Central memory CD8-positive, alpha-beta T cell (primary cell): Measurements from ENCODE around the gene CELF4.

Source experiments
- ATAC-seq: fragments of 150-1000 bp; cut with Tn5 transposase; replicated peaks from 2 replicates; pipeline ENCODE4 v1.10.0; 2022; ENCODE audit warnings: mild to moderate bottlenecking, moderate FRiP score, moderate number of reproducible peaks; ENCODE audit not compliant: poor library complexity, severe bottlenecking; ENCODE audit errors: extremely low read depth
- DNase-seq, 2 donors: peaks; one replicate each; pipeline ENCODE4 v3.0.0; 2021; ENCODE audit warnings: low spot score in 2 of 2
- H3K27ac Mint-ChIP-seq: one replicate; pipeline ENCODE4 v1.8.0; 2022; ENCODE audit warnings: low read depth, mild to moderate bottlenecking, moderate library complexity, mixed read lengths
- H3K27me3 Mint-ChIP-seq: one replicate; pipeline ENCODE4 v1.8.0; 2022; ENCODE audit warnings: mixed read lengths
- H3K36me3 Mint-ChIP-seq: one replicate; pipeline ENCODE4 v1.8.0; 2022; ENCODE audit warnings: mild to moderate bottlenecking, moderate library complexity, mixed read lengths; ENCODE audit not compliant: insufficient read depth
- H3K4me1 Mint-ChIP-seq: one replicate; pipeline ENCODE4 v1.8.0; 2022; ENCODE audit warnings: mixed read lengths
- H3K4me3 Mint-ChIP-seq: one replicate; pipeline ENCODE4 v1.8.0; 2022; ENCODE audit warnings: mild to moderate bottlenecking, moderate library complexity, mixed read lengths
- H3K9me3 Mint-ChIP-seq: one replicate; pipeline ENCODE4 v1.8.0; 2022; ENCODE audit warnings: mixed read lengths

CELF4 gene

GRCh38 chr18:37316468-37316867 is 249.1 kb downstream of the CELF4 start:
- peaks cover 11% of the 10 kb centered on the region for H3K27me3 Mint-ChIP-seq
- no peaks in the 10 kb centered on the region for H3K4me1 Mint-ChIP-seq
- ATAC-seq: no peak

GRCh38 chr18:37315935-37316334 is 249.7 kb downstream of the CELF4 start:
- H3K4me3 Mint-ChIP-seq: no peak overlapping the region
- DNase-seq: no peak
- peaks cover 6% of the 10 kb centered on the region for H3K27me3 Mint-ChIP-seq
- no peaks in the 10 kb centered on the region for H3K9me3 Mint-ChIP-seq
- no peaks in the 10 kb centered on the region for H3K4me1 Mint-ChIP-seq
- no peak for ATAC-seq
- H3K36me3 Mint-ChIP-seq: no peaks in the 10 kb centered on the region
- H3K27ac Mint-ChIP-seq: no peak overlapping the region

More at GRCh38 chr18:37316468-37316867, 249.1 kb downstream of the CELF4 start:
- Mint-ChIP-seq H3K4me3 (no peak overlapping the region), H3K36me3 (no peaks in the 10 kb centered on the region), H3K27ac (no peak overlapping the region), H3K9me3 (no peaks in the 10 kb centered on the region)
- no peak for DNase-seq

- no peak overlapping the region for H3K27ac Mint-ChIP-seq
- H3K4me3 Mint-ChIP-seq: no peak overlapping the region
- DNase-seq (no peak), ATAC-seq (no peak)
- no peaks in the 10 kb centered on the region for H3K27me3 Mint-ChIP-seq
- H3K36me3 Mint-ChIP-seq: no peaks in the 10 kb centered on the region
- no peaks in the 10 kb centered on the region for H3K9me3 Mint-ChIP-seq
- no peaks in the 10 kb centered on the region for H3K4me1 Mint-ChIP-seq
Observed at GRCh38 chr18:37314534-37314933, 251.1 kb downstream of the CELF4 start.

GRCh38 chr18:37313624-37314023 is 252.0 kb downstream of the CELF4 start:
- no peak overlapping the region for H3K27ac Mint-ChIP-seq
- no peaks in the 10 kb centered on the region for H3K9me3 Mint-ChIP-seq
- H3K4me1 Mint-ChIP-seq: no peaks in the 10 kb centered on the region
- no peak for DNase-seq
- H3K4me3 Mint-ChIP-seq: no peak overlapping the region
- ATAC-seq: no peak
- no peaks in the 10 kb centered on the region for H3K36me3 Mint-ChIP-seq
- H3K27me3 Mint-ChIP-seq: no peaks in the 10 kb centered on the region

GRCh38 chr18:37309861-37310260 is 255.7 kb downstream of the CELF4 start:
- H3K27ac Mint-ChIP-seq: no peak overlapping the region
- DNase-seq (no peak), ATAC-seq (no peak)
- H3K36me3 Mint-ChIP-seq: no peaks in the 10 kb centered on the region
- no peak overlapping the region for H3K4me3 Mint-ChIP-seq
- no peaks in the 10 kb centered on the region for H3K9me3 Mint-ChIP-seq
- no peaks in the 10 kb centered on the region for H3K4me1 Mint-ChIP-seq
- H3K27me3 Mint-ChIP-seq: no peaks in the 10 kb centered on the region

- H3K36me3 Mint-ChIP-seq: no peaks in the 10 kb centered on the region
- ATAC-seq (no peak), DNase-seq (no peak)
- no peak overlapping the region for H3K4me3 Mint-ChIP-seq
- no peaks in the 10 kb centered on the region for H3K9me3 Mint-ChIP-seq
- no peaks in the 10 kb centered on the region for H3K27me3 Mint-ChIP-seq
- no peaks in the 10 kb centered on the region for H3K4me1 Mint-ChIP-seq
- H3K27ac Mint-ChIP-seq: no peak overlapping the region
Observed at GRCh38 chr18:37309059-37309458, 256.5 kb downstream of the CELF4 start.

- Mint-ChIP-seq H3K4me1 (no peaks in the 10 kb centered on the region), H3K27me3 (no peaks in the 10 kb centered on the region), H3K27ac (no peak overlapping the region), H3K9me3 (no peaks in the 10 kb centered on the region), H3K36me3 (no peaks in the 10 kb centered on the region), H3K4me3 (no peak overlapping the region)
- DNase-seq (no peak), ATAC-seq (no peak)
Observed at GRCh38 chr18:37307181-37307580, 258.4 kb downstream of the CELF4 start.

- Mint-ChIP-seq H3K4me3 (no peak overlapping the region), H3K27ac (no peak overlapping the region), H3K27me3 (no peaks in the 10 kb centered on the region), H3K36me3 (no peaks in the 10 kb centered on the region), H3K9me3 (no peaks in the 10 kb centered on the region), H3K4me1 (no peaks in the 10 kb centered on the region)
- DNase-seq (no peak), ATAC-seq (no peak)
Observed at GRCh38 chr18:37306432-37306831, 259.2 kb downstream of the CELF4 start.

- H3K36me3 Mint-ChIP-seq: no peaks in the 10 kb centered on the region
- no peaks in the 10 kb centered on the region for H3K9me3 Mint-ChIP-seq
- no peak for DNase-seq
- H3K27ac Mint-ChIP-seq: no peak overlapping the region
- no peak overlapping the region for H3K4me3 Mint-ChIP-seq
- ATAC-seq: no peak
- H3K4me1 Mint-ChIP-seq: no peaks in the 10 kb centered on the region
- H3K27me3 Mint-ChIP-seq: peaks cover 5% of the 10 kb centered on the region
Observed at GRCh38 chr18:37305066-37305465, 260.5 kb downstream of the CELF4 start.

GRCh38 chr18:37304012-37304680 is 261.5 kb downstream of the CELF4 start:
- no peak for ATAC-seq
- Mint-ChIP-seq H3K4me1 (peaks cover 6% of the 10 kb centered on the region), H3K27ac (no peak overlapping the region), H3K36me3 (no peaks in the 10 kb centered on the region), H3K27me3 (peaks cover 11% of the 10 kb centered on the region), H3K9me3 (no peaks in the 10 kb centered on the region), H3K4me3 (no peak overlapping the region)
- DNase-seq: no peak

- Mint-ChIP-seq H3K4me3 (no peak overlapping the region), H3K4me1 (peaks cover 6% of the 10 kb centered on the region), H3K9me3 (no peaks in the 10 kb centered on the region), H3K27me3 (peaks cover 11% of the 10 kb centered on the region), H3K27ac (no peak overlapping the region), H3K36me3 (no peaks in the 10 kb centered on the region)
- DNase-seq (no peak), ATAC-seq (no peak)
Observed at GRCh38 chr18:37303009-37303408, 262.6 kb downstream of the CELF4 start.

- H3K4me3 Mint-ChIP-seq: no peak overlapping the region
- H3K9me3 Mint-ChIP-seq: no peaks in the 10 kb centered on the region
- H3K27me3 Mint-ChIP-seq: peaks cover 11% of the 10 kb centered on the region
- no peak overlapping the region for H3K27ac Mint-ChIP-seq
- no peaks in the 10 kb centered on the region for H3K36me3 Mint-ChIP-seq
- no peak for ATAC-seq
- H3K4me1 Mint-ChIP-seq: peaks cover 6% of the 10 kb centered on the region
- DNase-seq: no peak
Observed at GRCh38 chr18:37302519-37302918, 263.1 kb downstream of the CELF4 start.

GRCh38 chr18:37299471-37300304 is 265.9 kb downstream of the CELF4 start:
- no peak overlapping the region for H3K4me3 Mint-ChIP-seq
- no peaks in the 10 kb centered on the region for H3K36me3 Mint-ChIP-seq
- peaks cover 13% of the 10 kb centered on the region for H3K27me3 Mint-ChIP-seq
- ATAC-seq: no peak
- DNase-seq: no peak
- no peak overlapping the region for H3K27ac Mint-ChIP-seq
- peaks cover 6% of the 10 kb centered on the region for H3K4me1 Mint-ChIP-seq
- no peaks in the 10 kb centered on the region for H3K9me3 Mint-ChIP-seq
